ENCODE results near the gene STX16.

Gene STX16, protein sequence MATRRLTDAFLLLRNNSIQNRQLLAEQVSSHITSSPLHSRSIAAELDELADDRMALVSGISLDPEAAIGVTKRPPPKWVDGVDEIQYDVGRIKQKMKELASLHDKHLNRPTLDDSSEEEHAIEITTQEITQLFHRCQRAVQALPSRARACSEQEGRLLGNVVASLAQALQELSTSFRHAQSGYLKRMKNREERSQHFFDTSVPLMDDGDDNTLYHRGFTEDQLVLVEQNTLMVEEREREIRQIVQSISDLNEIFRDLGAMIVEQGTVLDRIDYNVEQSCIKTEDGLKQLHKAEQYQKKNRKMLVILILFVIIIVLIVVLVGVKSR

DNA sequence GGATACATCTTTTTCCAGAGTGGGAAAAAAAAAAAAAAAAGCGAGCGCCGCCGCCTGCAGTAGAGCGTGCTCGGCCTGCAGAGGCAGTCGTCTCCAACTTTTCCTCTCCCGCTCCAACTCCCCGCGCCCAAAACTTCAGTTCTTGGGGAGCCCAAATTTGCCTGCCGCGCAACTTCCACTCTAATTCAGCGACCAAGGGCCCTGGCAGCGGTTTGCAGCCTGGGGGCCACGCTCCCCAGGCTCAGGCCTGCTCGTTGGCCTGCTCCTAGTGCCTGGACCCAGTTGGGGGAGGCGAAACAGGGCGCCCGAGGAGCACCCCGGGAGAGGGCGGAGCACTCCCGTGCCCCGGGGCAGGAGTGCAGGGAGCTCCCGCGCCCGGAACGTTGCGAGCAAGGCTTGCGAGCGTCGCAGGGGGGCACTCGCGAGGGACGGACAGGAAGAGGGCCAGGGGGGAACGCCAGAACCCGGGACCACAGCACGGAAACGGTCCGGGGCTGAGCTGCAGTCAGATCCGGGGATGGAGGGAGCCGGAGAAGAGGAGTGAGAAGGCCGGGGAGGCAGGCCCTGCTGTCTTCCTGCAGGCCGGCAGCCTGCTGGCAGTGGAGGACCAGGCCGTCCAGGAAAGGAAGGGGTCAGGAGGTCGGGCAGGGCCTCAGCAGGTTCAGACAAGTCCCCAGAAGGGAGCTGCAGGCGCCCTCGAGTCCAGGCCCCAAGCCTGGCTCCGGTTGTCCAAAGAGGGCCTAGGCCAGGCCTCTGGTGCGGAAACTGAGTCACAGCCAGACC is at the start of gene STX16:
TSS of gene STX16 (plus strand) at position 508 of the 783 bp plus-strand sequence. CDS start 724 bp downstream, outside the sequence.
- peak; percentile 95 for DNase-seq (ENCODE audit: low spot score)

DNA sequence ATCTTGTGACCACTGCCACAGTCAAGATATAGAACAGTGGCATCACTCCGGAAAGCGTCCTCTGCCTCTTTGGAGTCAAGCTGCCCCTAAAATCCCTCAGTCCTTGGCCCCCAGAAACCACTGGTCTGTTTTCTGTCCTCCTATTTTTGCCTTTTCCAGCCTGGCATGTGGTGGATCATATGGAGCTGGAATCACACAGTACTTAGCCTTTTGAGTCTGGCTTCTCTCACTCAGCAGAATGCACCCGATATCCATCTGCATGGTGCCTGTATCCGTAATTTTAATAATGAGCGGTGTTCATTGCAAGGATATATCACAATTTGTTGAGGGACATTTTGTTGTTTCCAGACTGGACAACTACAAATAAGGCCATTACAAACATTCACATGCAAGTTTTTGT is 49.0 kb upstream of the STX16 start:
- no peak for DNase-seq (ENCODE audit: low spot score)

DNA sequence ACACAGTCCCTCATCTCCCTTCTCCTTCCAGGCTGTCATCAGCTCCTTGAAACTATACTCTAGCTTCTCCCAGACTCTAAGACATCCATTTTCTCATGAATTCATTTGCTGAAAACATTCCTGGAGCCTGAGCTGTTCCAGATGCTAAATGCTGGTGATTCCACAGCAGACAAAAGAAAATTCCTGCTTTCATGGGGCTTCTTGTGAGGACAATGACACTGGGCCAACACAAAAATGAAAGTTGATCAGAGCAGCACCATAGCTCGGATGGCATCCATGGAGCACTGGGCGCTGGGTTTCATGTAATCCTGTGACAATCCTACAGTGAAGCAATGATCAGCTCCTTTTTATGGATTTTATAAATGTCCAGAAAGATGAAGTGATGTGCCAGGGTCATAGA is 47.4 kb upstream of the STX16 start:
- no peak for DNase-seq (ENCODE audit: low spot score)

DNA sequence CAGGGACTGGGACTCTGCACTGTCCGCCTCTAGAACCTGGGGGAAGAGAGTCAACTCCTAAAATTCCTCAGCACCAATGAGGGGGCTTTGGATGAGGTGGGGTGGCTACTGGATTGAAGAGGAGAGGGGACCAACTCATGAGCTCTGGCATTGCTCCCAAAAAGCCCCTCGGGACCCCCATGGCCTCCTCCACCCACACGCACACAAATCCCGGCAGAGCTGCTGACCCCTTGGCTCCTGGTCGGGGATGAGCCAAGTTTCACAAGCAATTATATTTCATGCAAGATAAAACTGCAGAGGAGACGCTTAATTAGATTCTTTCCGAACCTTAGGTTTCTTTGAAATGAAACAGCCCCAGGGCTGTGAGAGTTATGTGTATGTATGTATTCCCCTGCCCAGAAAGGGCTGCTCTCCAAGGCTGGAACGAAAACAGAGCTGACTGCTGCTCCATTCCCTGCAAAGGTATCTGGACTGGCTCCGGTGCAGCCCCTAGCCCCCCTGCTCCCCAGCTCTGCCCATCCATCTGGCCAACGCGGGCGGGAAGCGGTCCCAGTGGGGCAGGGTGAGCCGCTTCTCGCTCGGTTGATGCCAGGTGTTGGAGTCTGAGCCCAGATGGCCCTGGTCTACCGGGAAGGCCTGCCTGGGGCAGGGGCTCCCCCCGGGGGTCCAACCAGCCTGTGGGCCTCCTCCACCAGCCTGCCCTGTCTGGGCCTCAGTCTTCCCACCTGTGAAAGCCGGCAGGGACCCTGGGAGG is 46.8 kb upstream of the STX16 start:
- no peak for DNase-seq (ENCODE audit: low spot score)

DNA sequence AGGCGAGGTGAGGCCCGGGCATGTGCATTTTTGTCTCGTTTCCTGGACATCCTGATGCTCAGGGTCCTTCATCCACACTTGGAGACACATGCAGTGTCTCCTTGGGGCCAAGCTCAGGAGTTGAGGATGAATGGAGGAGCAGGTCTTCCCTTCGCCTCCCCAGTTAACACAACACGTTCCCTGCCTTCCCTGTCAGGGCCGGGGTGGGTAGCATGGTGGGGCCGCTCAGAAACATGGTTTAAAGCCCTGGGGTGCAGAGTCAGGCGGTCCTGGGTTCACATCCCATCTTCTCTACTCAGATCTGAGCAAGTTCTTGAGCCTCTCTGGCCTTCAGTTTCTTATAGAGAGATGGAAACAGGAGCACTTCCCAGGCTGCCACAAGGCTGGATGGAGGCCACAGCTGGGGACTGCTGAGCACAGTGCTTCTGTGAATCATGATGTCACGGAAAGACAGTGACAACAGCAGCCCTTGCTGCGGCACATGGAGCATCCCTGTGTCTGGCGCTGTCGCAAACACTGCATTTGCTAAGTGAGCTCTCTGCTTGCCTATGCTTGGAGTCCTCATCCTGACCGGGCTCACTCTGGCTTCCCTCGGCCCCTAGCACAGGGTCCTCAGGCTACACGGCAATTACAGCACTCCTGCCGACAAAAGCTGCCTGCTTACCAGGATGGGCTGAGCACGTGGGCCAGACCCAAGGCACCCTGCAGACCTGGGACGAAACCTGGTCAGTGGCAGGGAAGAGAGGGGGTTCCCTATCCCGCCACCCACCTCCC is 45.6 kb upstream of the STX16 start:
- no peak for DNase-seq (ENCODE audit: low spot score)

DNA sequence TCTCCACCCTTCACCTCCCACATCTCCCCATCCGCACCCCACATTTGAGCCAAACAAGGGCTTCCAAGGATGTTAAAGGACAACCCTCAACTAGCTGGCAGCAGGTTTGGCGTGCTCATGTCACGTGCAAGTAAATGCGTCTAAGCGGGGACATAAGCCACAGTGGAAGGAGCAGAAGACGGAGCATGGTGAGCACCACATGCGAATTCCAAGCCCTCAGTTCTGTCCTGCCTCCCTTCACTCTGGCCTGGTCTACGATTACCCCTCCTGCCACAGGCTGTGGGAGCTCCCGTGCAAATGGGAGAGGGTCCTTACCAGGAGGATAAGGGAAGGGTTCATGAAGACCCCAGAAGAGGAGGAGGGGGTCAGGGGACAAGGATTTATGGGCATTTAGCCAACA is 44.9 kb upstream of the STX16 start:
- DNase-seq (ENCODE audit: low spot score), result no peak

DNA sequence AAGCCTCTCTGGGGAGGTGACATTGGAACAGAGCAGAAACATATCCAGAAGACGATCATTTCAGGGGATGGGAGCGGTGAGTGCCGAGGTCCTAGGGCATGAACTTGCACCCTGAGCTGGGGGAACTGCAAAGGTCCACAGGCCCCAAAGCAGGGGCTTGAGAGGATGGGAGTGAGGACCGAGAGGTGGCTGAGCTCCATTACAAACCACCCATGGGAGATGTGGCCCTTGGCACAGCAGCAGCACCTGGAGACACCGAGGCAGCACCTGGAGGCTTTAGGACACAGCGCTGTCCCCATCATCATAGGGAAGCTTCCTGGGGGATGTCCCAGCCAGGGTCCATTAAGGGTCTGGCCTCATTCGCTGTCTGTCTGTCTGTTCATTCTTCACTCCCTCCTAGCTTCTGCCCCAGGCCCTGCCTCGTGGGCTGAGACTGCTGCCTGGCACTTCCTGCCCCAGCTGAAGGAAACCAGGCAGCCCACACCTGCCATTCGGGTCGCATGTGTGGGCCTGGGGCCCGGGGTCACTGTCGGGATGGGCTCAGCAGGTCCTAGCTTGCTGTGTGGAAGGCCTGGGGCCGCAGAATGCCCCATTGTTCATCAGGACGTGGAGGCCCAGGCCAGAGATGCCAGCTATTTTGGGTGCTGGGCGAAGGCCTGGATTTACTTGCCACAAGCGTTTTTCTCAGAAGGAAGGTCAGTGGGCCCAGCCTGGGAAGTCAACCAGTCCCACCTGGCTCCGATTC is 42.8 kb upstream of the STX16 start:
- no peak for DNase-seq (ENCODE audit: low spot score)

DNA sequence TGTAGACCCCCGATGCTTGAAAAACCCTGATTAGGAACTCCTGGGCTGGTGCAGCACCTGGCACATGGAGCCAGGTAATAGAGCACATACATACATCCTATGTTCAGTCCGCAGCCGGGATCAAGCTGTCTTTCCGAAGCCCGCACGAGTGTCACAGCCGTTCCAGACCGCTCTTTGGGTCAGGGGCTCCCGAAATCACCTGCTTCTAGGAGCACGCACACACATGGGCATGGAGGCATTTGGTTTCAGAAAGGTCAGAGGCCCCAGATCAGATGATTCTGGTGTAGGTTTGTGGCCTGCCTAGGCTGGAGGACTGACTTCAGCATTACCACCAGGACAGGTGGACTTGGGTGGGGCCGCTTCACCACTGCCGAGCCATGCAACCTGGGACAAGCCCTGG is 42.1 kb upstream of the STX16 start:
- no peak for DNase-seq (ENCODE audit: low spot score)

DNA sequence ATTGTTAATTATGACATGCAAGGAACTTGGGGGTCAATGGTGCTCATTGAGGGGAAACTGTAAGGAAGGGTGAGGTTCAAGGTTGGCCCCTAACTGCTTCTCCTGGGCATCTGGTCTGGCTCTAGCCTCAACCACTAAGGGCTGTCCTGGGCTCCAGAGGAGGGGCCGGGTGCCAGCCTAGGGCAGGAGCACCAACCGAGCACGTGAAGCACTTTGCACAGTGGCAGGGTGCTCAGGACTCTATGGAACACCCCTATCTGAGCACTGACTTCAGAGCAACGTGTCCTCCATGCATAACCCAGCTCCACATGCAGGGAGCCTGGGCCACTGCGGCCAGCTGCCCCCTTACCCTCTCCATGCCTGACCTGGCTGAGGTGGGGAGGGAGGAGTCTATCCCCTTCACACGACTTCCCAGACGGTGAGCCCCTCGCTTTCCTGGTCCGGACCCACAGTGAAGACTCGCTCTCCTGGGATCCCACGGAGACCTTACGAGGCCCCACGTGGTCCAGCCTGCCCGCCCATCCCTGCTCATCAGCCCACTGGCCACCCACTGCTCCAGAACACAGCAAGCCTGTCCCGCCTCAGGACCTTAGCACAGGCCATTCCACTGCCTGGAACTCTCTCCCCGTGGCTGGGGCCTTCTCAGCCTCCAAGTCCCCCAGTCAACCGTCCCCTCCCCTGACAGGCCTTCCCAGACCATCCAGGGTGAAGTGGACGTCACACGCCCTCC is 40.8 kb upstream of the STX16 start:
- DNase-seq (ENCODE audit: low spot score), result no peak

DNA sequence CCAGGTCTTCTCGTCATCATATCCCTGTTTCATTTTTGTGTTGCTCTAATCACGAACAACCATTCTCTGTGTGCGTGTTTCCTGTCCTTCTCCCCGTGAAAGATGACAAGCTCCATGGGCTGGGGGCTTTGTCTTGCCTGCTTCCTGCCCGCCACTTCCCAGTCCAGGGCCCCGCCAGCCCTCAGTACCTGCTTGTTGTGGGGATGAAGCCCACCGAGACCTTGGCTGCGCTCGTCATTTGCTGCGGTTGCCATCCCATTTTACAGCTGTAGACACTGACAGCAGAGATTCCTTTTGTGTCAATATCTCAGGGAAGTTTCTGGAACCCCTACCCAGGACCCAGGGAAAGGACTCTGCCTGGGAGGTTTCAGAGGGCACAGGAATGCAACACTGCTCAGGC is 40.3 kb upstream of the STX16 start:
- no peak for DNase-seq (ENCODE audit: low spot score)

DNA sequence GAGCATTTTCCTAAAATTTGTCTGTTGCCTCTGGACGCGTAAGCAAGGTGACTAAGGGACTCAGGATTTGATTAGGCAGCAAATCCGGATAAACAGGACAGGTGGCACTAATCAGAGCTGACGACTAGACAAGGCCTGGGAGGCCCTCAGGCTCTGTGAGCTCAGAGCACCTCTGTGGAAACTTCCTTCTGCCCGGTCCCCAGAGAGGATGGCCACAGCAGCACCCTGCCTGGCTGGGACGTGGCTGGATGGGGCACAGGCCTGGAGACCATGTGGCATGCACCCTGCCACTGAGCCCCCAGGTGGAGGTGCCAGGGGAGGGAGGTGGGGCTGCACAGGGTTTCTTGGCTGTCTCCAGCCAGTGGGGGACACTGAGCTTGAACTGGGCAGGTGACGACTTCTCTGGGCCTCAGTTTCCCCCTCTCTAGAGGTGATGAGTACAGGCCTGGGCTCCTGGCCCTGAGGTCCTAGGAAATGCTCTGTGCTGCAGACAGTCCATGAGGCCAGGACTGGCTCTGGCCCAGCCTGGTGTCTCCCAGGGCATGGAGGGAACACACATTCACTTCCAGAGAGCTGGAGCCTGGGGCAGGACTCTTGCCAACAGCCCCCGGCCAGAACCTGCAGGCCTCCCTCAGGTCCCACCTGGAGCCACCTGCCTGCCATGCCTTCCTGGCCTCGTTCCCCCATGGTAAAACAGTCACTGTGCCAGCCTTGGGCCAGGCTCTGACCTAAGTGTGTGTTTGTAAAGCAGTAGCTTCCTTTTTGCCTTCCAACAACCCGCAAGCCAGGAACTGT is 39.6 kb upstream of the STX16 start:
- DNase-seq (ENCODE audit: low spot score), result no peak

DNA sequence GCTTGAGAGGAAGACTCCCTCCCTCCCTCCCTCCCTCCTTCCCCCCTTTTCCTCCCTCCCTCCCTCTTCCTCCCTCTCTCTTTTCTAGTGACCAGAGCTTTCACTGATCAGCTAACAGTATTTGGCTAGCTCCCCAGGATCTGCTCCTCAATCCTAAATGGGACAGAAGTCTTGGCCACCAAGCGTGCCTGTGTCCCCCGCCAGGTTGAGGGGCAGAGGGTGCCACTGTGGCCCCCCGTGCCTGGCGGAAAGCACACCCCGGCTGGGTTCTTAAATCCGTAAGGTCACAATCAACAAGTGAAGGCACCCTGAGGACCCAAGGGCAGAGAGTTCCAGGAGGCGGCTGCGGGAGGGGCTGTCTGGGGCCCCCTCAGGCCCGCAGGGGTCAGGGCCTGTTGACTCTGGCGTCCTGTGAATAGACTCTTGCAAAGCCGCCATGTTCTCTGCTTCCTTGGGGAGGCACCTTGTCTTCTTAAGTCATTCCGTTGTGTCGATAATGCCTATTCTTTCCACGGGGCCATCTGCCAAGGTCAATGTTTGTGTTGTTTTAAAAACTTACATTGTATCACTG is 38.9 kb upstream of the STX16 start:
- DNase-seq (ENCODE audit: low spot score), result no peak

DNA sequence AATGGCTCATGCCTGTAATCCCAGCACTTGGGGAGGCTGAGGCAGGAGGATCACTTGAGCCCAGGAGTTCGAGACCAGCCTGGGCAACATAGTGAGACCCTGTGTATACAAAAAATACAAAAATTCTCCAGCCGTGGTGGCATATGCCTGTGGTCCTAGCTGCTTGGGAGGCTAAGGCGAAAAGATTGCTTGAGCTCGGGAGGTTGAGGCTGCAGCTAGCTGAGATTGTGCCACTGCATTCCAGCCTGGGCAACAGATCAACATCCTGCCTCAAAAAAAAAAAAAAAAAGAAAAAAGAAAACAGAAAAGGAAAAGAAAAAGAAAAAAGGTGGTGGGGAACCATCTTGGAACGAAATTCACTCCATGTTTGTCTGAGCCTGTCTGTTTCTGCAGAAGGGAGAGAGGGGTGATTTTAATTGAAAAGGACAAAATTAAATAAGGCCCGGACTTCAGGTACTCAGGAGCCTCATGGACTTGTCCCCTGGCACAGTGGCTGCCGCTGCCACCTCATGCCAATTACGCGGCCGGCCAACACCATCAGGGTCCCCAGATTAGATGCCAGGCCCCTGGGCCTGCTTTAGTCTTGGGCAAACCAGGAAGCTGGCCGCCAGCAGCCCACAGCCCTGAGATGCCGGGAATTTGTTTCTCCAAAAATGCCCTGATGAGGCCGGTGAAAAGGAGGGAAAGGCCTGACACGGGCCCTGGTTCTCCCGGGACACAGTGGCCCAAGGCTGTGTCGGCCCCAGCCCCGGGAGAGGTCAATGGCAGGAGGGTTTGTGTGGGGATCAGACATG is 37.8 kb upstream of the STX16 start:
- DNase-seq (ENCODE audit: low spot score), result no peak

DNA sequence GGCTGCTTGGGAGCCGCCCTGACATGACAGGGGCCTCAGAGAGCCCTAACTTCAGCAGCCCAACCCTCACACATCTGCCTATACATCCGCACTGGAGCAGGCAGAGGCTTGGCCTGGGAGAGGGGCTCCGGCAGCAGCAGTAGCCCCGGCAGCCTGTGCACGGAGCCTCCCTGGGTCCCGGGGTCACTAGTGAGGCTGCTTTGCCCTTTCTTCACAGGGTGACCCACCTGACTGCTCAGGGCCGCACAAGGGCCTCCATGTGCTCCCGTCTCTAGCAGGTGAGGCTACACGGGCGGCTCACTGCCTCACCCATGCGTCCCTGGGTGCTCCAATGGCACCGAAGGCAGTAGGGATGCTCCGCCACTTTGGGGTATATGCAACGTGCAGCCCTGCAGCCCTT is 36.7 kb upstream of the STX16 start:
- DNase-seq (ENCODE audit: low spot score), result no peak

DNA sequence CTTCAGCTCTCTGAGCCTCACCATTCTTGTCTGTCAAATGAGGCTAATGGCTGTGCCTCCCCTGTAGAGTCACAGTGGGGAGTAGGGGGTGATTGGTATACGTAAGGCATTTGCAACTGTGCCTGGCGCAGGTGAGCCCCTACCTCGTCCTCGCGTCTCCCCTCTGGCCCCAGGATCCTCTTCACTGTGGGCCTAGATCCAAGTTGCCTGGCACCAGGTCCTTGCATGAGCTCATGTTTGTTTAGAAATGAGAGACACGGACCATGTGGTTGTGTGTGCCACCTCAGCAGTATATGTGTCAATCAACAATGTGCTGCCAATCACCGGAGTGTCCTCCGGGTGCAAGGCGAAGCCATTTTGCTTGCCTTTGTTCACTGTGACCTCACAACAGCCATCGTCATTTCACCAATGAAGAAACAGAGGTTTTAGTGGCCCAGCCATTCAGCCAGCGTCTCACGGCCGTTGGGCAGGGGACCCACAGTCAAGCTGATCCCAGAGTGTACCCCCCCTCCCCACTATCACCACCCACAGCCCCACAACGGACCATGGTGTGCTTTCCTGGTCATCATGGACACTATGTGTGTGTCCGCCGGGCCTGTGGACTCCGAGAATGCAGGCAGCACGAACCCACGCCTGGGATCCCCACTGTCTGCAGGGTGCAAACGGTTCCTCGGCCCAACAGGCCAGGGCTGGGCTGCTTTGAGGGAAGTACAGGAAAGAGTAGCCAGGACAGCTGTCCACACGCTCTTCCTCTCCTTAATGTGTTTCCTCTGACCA is 35.9 kb upstream of the STX16 start:
- DNase-seq (ENCODE audit: low spot score), result no peak

DNA sequence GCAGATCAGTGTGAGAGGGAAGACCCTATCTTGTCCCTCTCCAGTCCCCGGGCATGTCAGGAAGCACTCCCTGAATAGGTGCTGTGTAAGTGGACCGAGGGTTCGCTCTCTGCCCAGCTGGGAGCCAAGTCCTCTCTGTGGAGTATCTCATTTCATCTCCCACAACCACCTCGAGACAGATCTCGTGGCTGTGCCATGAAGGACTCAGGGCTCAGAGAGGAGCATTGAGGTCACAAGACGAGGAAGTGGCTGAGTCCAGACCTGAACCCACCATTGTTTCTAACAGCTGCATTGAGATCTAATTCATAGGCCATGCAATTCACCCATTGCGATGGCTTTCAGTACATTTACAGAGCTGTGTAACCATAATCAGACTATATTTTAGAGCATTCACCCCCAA is 34.7 kb upstream of the STX16 start:
- no peak for DNase-seq (ENCODE audit: low spot score)

DNA sequence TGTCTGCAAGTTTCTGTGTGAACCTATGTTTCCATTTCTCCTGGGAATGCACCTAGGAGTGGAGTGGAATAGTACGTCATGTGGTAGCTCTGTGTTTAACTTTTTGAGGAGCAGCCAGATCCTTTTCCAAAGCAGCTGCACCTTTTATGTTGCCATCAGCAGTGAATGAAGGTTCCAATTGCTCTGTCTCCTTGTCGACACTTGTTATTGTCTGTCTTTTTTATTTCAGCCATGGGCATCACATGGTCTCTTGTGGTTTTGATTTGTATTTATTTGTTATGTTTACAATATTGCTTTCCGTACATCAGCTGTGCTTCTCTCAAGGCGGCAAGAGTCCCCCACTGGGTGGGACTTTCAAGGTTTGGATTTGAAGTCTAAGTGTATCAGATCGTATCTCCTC is 33.9 kb upstream of the STX16 start:
- no peak for DNase-seq (ENCODE audit: low spot score)
